ENCODE results near the gene GPR89A.

DNA sequence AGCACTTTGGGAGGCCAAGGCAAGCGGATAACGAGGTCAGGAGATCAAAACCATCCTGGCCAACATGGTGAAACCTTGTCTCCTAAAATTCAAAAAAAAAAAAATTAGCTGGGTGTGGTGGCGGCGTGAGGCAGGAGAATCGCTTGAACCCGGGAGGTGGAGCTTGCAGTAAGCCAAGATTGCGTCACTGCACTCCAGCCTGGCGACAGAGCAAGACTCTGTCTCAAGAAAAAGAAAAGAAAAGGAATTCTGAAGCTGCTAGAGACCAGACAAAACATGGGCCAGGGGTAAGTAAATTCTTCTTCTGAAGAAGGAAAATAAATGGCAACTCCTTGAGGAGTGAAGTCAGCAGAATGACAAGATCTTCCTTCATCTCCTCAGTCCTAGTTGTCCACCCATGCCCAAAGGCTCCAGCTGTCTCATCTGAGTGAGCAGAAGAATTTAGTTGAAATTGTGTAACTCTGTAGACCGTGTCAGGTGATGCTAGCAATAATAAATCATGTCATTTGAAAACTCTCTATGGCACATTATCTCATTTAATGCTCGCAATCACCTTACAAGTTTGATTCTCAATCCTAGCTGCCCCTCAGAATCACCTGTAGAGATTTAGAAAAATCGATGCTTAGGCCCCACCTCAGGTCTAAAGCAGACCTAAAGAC is 85.1 kb downstream of the GPR89A start:
- TF ChIP-seq ZNF263 (CRISPR knock-in tag; IDR thresholded peaks at IDR 0.05; ENCODE audit: low read depth) = no peak
- TF ChIP-seq MAX (CRISPR knock-in tag; IDR thresholded peaks at IDR 0.05) = no peak
- TF ChIP-seq, protein P1, sequence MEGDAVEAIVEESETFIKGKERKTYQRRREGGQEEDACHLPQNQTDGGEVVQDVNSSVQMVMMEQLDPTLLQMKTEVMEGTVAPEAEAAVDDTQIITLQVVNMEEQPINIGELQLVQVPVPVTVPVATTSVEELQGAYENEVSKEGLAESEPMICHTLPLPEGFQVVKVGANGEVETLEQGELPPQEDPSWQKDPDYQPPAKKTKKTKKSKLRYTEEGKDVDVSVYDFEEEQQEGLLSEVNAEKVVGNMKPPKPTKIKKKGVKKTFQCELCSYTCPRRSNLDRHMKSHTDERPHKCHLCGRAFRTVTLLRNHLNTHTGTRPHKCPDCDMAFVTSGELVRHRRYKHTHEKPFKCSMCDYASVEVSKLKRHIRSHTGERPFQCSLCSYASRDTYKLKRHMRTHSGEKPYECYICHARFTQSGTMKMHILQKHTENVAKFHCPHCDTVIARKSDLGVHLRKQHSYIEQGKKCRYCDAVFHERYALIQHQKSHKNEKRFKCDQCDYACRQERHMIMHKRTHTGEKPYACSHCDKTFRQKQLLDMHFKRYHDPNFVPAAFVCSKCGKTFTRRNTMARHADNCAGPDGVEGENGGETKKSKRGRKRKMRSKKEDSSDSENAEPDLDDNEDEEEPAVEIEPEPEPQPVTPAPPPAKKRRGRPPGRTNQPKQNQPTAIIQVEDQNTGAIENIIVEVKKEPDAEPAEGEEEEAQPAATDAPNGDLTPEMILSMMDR (IDR thresholded peaks at IDR 0.05) = no peak
- no peak for TF ChIP-seq NFYB (CRISPR knock-in tag; conservative IDR thresholded peaks at IDR 0.05; ENCODE audit: low read depth)
- TF ChIP-seq SP1 (CRISPR knock-in tag; conservative IDR thresholded peaks at IDR 0.05) = no peak
- TF ChIP-seq NFE2L1 (CRISPR knock-in tag; IDR thresholded peaks at IDR 0.05) = no peak
- no peak for TF ChIP-seq NR1H2 (CRISPR knock-in tag; IDR thresholded peaks at IDR 0.05)
- no peak for TF ChIP-seq ZNF138 (CRISPR knock-in tag; conservative IDR thresholded peaks at IDR 0.05)
- no peak for TF ChIP-seq ATF1 (CRISPR knock-in tag; IDR thresholded peaks at IDR 0.05)

Measured in WTC11 (cell line).